HepG2 (cell line): Measurements from ENCODE around the gene NOXA1. TPM values are rescaled to one million over a fixed set of nuclear protein-coding genes. Genes with fewer than 3 reads are reported as not detected.

Experiments used
- AKNA ChIP-seq: sonication (generic); formaldehyde crosslinking; IDR thresholded peaks from 2 replicates; pipeline ENCODE4 v1.4.0; 2020; ENCODE audit warnings: missing genetic modification reagents, borderline replicate concordance
- BATF2 ChIP-seq: sonication (generic); formaldehyde crosslinking; IDR thresholded peaks from 2 replicates; pipeline ENCODE4 v1.8.0; 2022; ENCODE audit warnings: mild to moderate bottlenecking, missing genetic modification reagents, moderate library complexity
- E2F5 ChIP-seq: sonication (generic); formaldehyde crosslinking; conservative IDR thresholded peaks from 2 replicates; pipeline ENCODE4 v1.4.0; 2020; ENCODE audit warnings: missing genetic modification reagents
- GLI4 ChIP-seq: sonication (generic); formaldehyde crosslinking; IDR thresholded peaks from 2 replicates; pipeline ENCODE4 v1.5.1; 2020; ENCODE audit warnings: missing genetic modification reagents, mild to moderate bottlenecking, moderate library complexity, borderline replicate concordance
- PHF8 ChIP-seq: sonication (generic); formaldehyde crosslinking; IDR thresholded peaks from 2 replicates; pipeline ENCODE4 v1.5.0; 2020; ENCODE audit warnings: missing genetic modification reagents
- PRDM10 ChIP-seq: sonication (generic); formaldehyde crosslinking; IDR thresholded peaks from 2 replicates; pipeline ENCODE4 v1.4.0; 2020; ENCODE audit warnings: low read depth, missing genetic modification reagents
- PRDM4 ChIP-seq: sonication (generic); formaldehyde crosslinking; IDR thresholded peaks from 2 replicates; pipeline ENCODE4 v1.9.0; 2021; ENCODE audit warnings: missing genetic modification reagents, borderline replicate concordance
- ZNF513 ChIP-seq: sonication (generic); formaldehyde crosslinking; conservative IDR thresholded peaks from 2 replicates; pipeline ENCODE4 v1.5.0; 2020; ENCODE audit warnings: missing genetic modification reagents
- ZNF710 ChIP-seq: sonication (generic); formaldehyde crosslinking; IDR thresholded peaks from 2 replicates; pipeline ENCODE4 v1.5.0; 2020; ENCODE audit warnings: mild to moderate bottlenecking, missing genetic modification reagents, borderline replicate concordance
- polyA plus RNA-seq, 8 experiments: library from polyadenylated mRNA; depleted of rRNA in 3 of 8; stranded (reverse) in 7 of 8; unstranded in 1 of 8; fragments of >200 nt; fragmentation: Illumina TruSeq in 4 of 8; extraction: Trizol in 4 of 8; gene quantifications; 2 replicates each; pipeline versions ENCODE4 v1.2.1 to v1.2.3, GENCODE V29; 2011 to 2016; ENCODE audit warnings: low read depth in 4 of 8, missing spikeins in 1 of 8, mixed read lengths in 1 of 8; ENCODE audit not compliant: insufficient read depth in 1 of 8
- total RNA-seq, 5 experiments: library from RNA; depleted of rRNA; stranded (reverse); fragments of >200 nt; fragmentation: Illumina TruSeq; extraction: Trizol; gene quantifications; 2 replicates each; pipeline ENCODE4 v1.2.3, GENCODE V29; 2016; ENCODE audit warnings: low read depth in 1 of 5

The NOXA1 gene
- total and polyA plus RNA-seq, 2 of the 13 experiments (the other 11 are each of a cell fraction or from before 2014, with no cell fraction given), result 0.78 to 1.2 TPM

GRCh38 chr9:137454597-137455358 lies 31.6 kb downstream of the NOXA1 start (continued):
- TF ChIP-seq PRDM4 (CRISPR knock-in tag), result no peak
- TF ChIP-seq ZNF513 (CRISPR knock-in tag), result no peak
- peak; percentile 56 for TF ChIP-seq PHF8 (CRISPR knock-in tag)
- TF ChIP-seq BATF2, result no peak
- TF ChIP-seq AKNA, result no peak
- TF ChIP-seq ZNF710 (CRISPR knock-in tag), result peak; percentile 51; the same call in 1 of the 2 replicates
- peak; percentile 36; the same call in 1 of the 2 replicates for TF ChIP-seq PRDM10 (CRISPR knock-in tag)
- peak; percentile 48; the same call in 1 of the 2 replicates for TF ChIP-seq GLI4 (CRISPR knock-in tag)
- no peak for TF ChIP-seq E2F5 (CRISPR knock-in tag)
